Type B pancreatic cell (in vitro differentiated cells): ENCODE measurements around the gene SLAIN2. TPM values are rescaled to one million over a fixed set of nuclear protein-coding genes. Genes with fewer than 3 reads are reported as not detected.
A peak's percentile ranks its signal among the peaks of the same experiment; 100 is the strongest.

Source experiments
- DNase-seq: peaks from one replicate; pipeline ENCODE4 v3.0.0; 2021; ENCODE audit warnings: mixed read lengths; ENCODE audit not compliant: unreplicated experiment; ENCODE audit errors: extremely low spot score
- H3K27ac Mint-ChIP-seq: 2 replicates; pipeline ENCODE4 v1.8.0; 2021; ENCODE audit warnings: mild to moderate bottlenecking, mixed read lengths
- H3K27me3 Mint-ChIP-seq: 2 replicates; pipeline ENCODE4 v1.8.0; 2021; ENCODE audit warnings: mixed read lengths
- H3K36me3 Mint-ChIP-seq: 2 replicates; pipeline ENCODE4 v1.8.0; 2021; ENCODE audit warnings: mixed read lengths
- H3K4me1 Mint-ChIP-seq: one replicate; pipeline ENCODE4 v1.8.0; 2021; ENCODE audit warnings: mixed read lengths; ENCODE audit not compliant: unreplicated experiment
- H3K4me3 Mint-ChIP-seq: 2 replicates; pipeline ENCODE4 v1.8.0; 2021; ENCODE audit warnings: mild to moderate bottlenecking, mixed read lengths
- H3K9me3 Mint-ChIP-seq: 2 replicates; pipeline ENCODE4 v1.8.0; 2021; ENCODE audit warnings: mixed read lengths
- CTCF ChIP-seq: fragments of 200-600 bp; sonication (generic); conservative IDR thresholded peaks from 2 replicates; pipeline ENCODE4 v1.5.0; 2021; ENCODE audit warnings: antibody characterized with exemption, mild to moderate bottlenecking
- total RNA-seq: library from RNA; stranded (reverse); gene quantifications from 2 replicates; pipeline ENCODE4 v1.2.1, GENCODE V29; 2021; ENCODE audit warnings: low replicate concordance

Gene SLAIN2
- total RNA-seq, 1 donor from 2014 or later: 55.8 TPM

GRCh38 chr4:48315728-48316630 lies 25.4 kb upstream of the SLAIN2 start:
- Mint-ChIP-seq H3K27ac (no peak overlapping the region), H3K4me1 (no peaks in the 10 kb centered on the region), H3K4me3 (no peak overlapping the region), H3K9me3 (no peaks in the 10 kb centered on the region), H3K36me3 (no peaks in the 10 kb centered on the region), H3K27me3 (no peaks in the 10 kb centered on the region)
- no peak for DNase-seq
- peak; percentile 77 for TF ChIP-seq CTCF

- no peaks in the 10 kb centered on the region for H3K27me3 Mint-ChIP-seq
- H3K4me3 Mint-ChIP-seq: no peak overlapping the region
- no peaks in the 10 kb centered on the region for H3K4me1 Mint-ChIP-seq
- H3K9me3 Mint-ChIP-seq: peaks cover 5% of the 10 kb centered on the region
- no peak overlapping the region for H3K27ac Mint-ChIP-seq
- no peaks in the 10 kb centered on the region for H3K36me3 Mint-ChIP-seq
- no peak for DNase-seq
- no peak for TF ChIP-seq CTCF
Measured at GRCh38 chr4:48321312-48321711, 20.0 kb upstream of the SLAIN2 start.

- DNase-seq: no peak
- Mint-ChIP-seq H3K4me1 (no peaks in the 10 kb centered on the region), H3K27ac (no peak overlapping the region), H3K36me3 (no peaks in the 10 kb centered on the region), H3K27me3 (no peaks in the 10 kb centered on the region), H3K9me3 (peaks cover 5% of the 10 kb centered on the region), H3K4me3 (no peak overlapping the region)
- no peak for TF ChIP-seq CTCF
Measured at GRCh38 chr4:48322063-48322462, 19.3 kb upstream of the SLAIN2 start.

GRCh38 chr4:48324281-48324680 lies 17.0 kb upstream of the SLAIN2 start:
- H3K27ac Mint-ChIP-seq: no peak overlapping the region
- H3K4me3 Mint-ChIP-seq: no peak overlapping the region
- peaks cover 5% of the 10 kb centered on the region for H3K9me3 Mint-ChIP-seq
- no peak for TF ChIP-seq CTCF
- H3K4me1 Mint-ChIP-seq: no peaks in the 10 kb centered on the region
- no peaks in the 10 kb centered on the region for H3K27me3 Mint-ChIP-seq
- no peaks in the 10 kb centered on the region for H3K36me3 Mint-ChIP-seq
- DNase-seq: no peak

- no peaks in the 10 kb centered on the region for H3K4me1 Mint-ChIP-seq
- no peaks in the 10 kb centered on the region for H3K36me3 Mint-ChIP-seq
- H3K9me3 Mint-ChIP-seq: no peaks in the 10 kb centered on the region
- no peak for DNase-seq
- H3K27me3 Mint-ChIP-seq: no peaks in the 10 kb centered on the region
- no peak overlapping the region for H3K4me3 Mint-ChIP-seq
- no peak for TF ChIP-seq CTCF
- no peak overlapping the region for H3K27ac Mint-ChIP-seq
Measured at GRCh38 chr4:48329193-48329592, 12.1 kb upstream of the SLAIN2 start.
